DMS 273 (cell line): ENCODE measurements around the gene PSMD14.

Experiments
- DNase-seq: peaks from one replicate; lab custom pipeline; 2025; ENCODE audit not compliant: unreplicated experiment; lab: John Stamatoyannopoulos, UW

The PSMD14 gene

DNA sequence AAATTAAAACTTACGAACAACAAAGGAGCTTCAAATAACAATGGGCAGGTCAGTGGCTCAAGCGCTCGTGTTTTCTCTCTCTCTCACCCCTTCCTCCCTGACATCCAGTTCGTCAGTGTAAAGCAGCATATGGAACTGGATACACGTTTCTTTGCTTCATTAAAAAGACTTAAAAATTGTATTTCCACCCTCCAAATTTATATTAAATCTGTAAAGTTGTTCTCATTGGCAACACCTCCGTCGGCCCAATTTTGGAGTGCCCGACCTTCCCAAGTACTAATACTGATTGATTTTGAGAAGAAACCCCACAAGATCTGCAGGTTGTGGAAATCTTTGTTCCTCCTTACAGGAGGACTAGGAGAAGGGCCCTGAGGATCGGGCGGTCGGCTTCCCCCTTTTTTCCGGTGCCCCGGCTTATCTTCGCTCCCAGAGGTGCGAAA is 110.1 kb downstream of the PSMD14 start:
- no peak for DNase-seq

DNA sequence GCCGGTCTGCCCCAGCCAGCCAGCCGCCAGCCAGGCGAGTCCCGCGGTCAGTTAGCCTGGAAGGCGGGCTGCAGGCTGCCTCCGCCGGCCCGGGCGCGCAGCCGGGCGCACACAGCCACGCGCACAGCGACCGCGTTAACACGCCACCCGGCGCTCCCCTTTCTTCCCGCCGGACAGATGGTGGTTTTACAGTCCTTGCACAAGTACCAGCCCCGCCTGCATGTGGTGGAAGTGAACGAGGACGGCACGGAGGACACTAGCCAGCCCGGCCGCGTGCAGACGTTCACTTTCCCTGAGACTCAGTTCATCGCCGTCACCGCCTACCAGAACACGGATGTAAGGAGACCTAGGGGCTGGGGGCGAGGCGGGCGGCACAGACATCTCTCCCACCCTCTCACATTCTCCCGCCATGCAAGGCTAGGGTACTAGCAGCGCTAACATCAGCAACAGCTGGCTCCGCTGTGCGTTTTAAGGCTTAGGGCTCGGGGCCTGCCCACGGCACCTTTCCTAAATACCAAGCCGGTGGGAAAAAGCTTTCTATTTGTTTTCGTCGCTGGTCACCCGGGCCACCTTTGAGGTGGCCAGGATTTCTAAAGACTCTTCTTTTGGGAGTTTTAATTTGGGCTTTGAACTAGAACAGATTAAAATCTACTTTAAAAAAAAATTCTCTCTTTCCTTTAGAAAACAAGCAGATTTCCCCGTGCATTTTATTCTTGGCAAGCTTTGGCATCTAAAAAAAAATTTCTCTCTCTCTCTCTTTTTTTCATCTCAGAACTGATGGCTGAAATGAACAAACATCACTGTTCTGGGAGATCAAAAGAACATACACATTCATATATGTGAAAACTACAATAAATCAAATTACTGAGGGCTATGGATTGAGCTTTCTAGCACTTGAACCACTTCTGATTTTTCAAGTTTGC is 110.8 kb downstream of the PSMD14 start:
- peak; percentile 92 for DNase-seq

DNA sequence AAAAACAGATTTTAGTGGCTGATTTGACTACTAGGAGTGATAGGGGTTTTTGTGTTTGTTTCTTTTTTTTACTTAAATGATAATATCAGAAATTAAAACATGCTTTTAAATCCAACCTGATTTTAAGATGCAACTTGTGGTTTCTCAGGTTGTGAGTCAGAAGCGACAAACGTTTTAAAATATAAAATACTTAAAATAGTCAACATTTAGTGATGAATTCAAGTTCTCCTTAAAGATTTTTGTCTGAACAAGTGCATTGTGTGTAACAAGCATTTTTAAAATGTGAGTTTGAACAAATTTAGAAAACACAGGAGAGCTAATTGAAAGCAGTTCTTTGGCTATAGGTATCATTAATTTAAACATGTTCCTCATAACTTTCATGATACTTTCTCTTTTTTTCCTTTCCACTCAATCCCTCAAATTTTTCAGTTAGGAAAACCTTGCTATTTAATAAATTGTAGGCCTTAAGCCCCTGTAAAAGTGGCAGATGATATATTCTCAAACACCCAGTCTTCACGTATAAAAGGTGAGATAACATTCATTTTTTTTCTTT is 111.5 kb downstream of the PSMD14 start:
- no peak for DNase-seq

DNA sequence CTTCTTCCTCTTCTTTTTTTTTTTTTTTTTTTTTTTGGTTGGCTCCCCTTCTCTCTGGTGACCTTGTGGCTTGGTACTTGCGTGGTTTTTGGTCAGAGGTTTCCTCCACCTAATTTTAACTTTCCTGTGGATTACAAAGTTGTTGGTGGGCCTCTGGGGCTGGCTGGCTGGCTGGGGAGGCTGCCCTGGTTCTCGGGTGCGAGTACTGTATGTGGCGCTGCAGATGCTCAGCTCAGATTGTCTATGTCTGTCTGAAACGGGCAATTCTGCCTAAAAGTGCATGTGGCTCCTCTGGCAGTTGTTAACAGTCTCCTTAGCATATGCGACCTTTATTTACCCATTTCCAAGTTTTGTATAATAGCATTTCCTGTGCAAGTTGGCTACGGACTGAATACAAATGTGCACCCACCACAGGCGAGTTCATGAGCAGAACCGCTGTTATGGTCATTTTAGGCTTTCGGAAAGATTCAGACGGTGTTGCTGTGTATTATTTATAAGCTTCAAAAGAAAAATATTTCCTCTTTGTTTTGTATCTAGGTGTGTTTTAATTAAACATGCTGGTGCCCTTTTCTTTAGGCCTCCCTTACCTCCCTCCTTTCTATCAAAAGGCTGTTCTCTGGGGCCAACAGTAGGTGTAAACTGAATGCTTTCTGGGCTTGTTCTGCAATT is 112.3 kb downstream of the PSMD14 start:
- no peak for DNase-seq

DNA sequence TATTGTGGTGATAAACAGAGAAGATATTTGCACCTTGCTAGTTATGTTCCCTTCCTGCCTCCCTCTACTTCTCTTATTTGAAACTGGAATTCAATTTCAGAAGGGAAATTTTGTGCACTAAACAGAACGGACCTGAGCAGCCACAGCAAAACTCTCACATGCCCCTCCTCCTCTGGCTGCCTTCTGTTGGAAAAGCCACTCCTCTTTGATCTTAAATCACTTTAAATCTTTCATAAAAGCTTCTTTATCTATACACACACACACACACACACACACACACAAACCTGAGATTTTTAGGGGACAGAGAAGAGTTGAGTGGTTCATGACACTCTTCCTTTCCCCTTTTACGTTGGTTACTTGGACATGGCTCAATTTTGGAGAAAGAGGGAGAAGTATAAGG is 113.5 kb downstream of the PSMD14 start:
- no peak for DNase-seq

DNA sequence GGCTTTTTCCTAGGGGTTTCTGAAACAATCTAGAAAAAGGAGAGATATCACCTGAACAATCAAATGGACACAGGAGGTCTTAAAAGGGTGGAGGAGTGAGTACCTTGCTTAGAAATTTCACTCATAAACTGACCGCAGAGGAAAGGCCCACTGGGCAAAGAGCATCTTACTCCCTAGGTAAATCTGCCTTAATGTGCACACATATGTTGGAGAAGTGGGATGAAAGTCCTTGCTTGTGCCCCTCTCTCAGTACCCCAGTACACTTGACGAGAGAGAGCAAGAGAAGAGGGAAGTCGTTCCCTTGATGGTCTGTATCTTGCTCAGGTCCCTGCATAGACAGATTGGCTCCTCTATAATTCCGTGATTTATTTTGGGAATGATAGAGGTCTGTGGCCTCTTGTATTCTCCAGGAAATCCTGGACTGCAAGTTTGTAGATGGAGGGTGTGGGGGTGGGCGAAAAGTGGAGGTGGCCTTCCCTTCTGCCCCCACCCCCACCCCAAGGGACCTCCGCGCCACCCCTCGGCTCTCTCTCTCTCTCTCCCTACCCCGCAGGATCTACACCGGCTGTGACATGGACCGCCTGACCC is 114.7 kb downstream of the PSMD14 start:
- no peak for DNase-seq

DNA sequence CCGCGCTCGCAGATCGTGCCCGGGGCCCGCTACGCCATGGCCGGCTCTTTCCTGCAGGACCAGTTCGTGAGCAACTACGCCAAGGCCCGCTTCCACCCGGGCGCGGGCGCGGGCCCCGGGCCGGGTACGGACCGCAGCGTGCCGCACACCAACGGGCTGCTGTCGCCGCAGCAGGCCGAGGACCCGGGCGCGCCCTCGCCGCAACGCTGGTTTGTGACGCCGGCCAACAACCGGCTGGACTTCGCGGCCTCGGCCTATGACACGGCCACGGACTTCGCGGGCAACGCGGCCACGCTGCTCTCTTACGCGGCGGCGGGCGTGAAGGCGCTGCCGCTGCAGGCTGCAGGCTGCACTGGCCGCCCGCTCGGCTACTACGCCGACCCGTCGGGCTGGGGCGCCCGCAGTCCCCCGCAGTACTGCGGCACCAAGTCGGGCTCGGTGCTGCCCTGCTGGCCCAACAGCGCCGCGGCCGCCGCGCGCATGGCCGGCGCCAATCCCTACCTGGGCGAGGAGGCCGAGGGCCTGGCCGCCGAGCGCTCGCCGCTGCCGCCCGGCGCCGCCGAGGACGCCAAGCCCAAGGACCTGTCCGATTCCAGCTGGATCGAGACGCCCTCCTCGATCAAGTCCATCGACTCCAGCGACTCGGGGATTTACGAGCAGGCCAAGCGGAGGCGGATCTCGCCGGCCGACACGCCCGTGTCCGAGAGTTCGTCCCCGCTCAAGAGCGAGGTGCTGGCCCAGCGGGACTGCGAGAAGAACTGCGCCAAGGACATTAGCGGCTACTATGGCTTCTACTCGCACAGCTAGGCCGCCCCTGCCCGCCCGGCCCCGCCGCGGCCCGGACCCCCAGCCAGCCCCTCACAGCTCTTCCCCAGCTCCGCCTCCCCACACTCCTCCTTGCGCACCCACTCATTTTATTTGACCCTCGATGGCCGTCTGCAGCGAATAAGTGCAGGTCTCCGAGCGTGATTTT is 115.5 kb downstream of the PSMD14 start:
- no peak for DNase-seq

DNA sequence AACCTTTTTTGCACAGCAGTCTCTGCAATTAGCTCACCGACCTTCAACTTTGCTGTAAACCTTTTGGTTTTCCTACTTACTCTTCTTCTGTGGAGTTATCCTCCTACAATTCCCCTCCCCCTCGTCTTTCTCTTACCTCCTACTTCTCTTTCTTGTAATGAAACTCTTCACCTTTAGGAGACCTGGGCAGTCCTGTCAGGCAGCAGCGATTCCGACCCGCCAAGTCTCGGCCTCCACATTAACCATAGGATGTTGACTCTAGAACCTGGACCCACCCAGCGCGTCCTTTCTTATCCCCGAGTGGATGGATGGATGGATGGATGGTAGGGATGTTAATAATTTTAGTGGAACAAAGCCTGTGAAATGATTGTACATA is 116.2 kb downstream of the PSMD14 start:
- no peak for DNase-seq

DNA sequence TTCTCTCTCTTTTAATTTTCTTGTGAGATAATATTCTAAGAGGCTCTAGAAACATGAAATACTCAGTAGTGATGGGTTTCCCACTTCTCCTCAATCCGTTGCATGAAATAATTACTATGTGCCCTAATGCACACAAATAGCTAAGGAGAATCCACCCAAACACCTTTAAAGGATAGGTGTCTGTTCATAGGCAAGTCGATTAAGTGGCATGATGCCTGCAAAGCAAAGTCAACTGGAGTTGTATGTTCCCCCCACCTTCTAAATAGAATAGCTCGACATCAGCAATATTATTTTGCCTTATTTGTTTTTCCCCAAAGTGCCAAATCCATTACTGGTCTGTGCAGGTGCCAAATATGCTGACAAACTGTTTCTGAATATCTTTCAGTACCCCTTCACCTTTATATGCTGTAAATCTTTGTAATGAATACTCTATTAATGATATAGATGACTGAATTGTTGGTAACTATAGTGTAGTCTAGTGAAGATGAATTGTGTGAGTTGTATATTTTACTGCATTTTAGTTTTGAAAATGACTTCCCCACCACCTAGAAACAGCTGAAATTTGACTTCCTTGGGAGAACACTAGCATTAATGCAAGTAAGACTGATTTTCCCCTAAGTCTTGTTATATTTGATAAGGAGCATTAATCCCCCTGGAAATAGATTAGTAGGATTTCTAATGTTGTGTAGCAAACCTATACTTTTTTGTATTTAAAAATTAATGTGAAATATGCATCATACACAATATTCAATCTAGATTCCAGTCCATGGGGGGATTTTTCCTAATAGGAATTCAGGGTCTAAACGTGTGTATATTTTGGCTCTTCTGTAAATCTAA is 116.9 kb downstream of the PSMD14 start:
- DNase-seq, result no peak

DNA sequence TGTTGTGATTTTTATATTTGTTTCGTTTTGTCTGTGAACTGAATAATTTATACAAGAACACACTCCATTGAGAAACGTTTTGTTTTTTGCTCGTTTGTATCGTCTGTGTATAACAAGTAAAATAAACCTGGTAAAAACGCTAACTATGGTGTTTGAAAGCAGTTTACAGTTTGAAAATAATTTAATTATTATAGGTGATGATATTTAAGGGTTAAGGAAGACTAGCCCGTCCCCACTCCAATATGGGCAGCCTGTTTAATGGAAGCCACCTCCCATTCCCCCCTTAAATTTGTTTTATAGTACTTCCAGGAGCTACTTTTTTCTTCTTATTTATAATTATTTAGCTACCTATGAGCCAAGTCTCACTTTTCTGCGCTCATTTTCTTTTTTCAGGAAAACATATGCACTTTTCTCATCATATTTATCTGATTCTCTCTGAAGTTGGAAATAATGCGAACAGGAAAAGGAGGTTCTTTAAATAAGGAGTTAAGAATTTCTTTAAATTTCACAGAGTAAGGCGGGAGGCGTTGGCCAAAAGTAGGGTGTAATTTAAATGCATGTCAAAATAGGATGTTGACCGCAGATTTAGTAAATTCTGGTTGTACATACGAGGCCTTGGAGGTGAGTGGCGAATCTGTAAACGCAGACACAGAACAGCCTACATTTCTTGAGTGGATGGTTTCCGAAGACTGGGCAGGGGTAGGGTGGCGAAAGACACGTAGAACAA is 117.7 kb downstream of the PSMD14 start:
- no peak for DNase-seq

DNA sequence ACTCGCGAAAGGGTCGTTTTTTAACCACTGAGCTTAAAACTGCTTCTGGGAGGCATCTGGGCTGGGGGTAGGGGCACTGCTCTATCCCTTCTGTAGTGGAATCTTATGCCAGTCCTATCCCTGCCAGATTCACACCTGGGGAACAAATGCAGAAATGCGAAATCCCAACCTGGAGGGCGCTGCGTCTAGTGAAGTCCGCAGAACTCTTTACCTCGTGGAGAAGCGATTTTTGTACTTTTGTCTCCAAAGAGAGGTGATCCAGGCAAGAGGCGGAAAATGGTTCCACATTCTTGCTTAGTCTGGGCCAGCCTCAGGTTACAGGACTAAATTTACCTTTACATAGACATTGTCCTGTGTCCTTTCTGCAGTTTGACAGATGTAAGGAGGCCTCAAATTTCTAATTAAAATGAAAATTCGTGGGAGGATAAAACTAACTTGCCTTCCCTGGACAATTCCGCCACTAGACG is 118.3 kb downstream of the PSMD14 start:
- no peak for DNase-seq

DNA sequence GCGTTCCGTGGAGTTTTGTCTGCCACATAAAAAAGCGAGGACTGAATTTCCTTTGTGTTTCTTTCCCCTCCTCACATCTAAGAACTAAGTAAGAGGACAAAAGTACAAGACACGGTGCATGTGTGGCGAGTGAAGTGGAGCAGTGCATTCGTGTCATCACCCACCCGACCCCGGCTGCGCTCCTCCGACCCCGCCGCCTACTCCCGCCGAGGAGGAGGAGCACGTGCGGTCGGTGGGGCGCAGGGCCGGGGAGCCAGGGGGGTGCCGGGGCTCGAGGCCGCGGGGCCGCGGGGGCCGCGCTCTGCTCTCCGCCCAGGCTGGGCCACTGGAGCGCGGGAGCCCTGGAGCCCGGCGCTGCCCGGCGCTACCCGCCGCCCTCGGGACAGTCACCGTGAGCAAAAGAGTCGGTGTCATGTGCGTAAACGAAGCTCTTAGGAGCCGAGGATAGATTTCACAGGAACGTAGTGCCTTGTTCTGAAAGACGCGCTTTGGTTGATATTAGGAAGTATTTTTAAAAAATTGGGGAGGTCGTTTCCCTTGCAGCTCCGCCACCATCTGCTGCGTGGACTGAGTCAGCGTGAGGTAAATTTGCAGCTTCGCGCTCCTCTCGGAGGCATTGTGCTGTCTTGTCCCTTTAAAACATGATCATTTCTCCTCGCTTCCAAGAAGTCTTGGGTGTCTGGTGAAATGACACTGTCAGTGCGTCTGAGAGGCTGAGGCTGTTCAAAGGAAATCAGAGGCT is 118.9 kb downstream of the PSMD14 start:
- DNase-seq, result no peak

DNA sequence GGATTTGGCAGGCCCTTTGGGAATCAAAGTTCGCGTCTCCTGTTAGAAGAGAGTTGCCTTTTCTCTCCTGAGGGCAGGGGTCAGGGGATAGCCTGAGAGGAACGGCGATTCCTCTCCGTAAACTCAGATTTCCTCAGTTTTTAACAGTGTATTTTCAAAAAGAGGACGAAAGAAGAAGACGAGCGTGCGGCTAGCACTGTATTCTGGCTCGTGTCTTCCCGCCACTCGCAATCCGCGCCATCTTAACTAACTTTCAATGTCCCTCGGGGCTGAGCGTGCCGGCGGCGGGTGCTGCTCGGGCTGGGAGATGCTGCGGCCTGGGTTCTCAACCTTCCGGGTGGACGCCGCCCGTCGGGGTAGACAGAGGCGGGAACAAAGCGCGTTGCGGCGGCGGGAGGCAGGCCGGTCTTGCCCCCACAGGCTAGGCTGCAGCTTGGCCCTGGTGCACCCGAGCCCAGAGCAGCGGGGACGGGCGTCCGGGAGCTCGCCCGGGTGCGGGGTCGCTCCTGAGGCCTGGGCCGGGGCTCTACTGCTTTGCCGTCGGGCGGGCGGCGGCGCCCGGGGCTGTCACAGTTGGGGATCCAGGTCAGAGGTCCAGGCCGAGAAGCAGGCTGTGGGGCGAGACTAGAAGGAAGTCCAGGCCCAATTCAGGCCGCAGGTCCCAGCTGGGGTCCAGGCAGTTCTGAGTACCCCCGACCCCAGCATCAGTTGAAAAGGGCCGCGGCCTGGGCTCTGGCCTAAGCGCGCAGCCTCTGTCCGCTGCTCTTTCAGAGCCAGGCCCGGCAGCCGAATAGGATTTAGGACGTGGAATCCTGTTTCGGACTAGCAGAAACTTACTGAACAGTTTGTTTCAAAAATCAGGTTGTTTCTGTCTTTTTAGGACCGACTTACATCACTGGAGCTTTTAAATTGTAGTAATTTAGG is 119.7 kb downstream of the PSMD14 start:
- DNase-seq, result no peak

DNA sequence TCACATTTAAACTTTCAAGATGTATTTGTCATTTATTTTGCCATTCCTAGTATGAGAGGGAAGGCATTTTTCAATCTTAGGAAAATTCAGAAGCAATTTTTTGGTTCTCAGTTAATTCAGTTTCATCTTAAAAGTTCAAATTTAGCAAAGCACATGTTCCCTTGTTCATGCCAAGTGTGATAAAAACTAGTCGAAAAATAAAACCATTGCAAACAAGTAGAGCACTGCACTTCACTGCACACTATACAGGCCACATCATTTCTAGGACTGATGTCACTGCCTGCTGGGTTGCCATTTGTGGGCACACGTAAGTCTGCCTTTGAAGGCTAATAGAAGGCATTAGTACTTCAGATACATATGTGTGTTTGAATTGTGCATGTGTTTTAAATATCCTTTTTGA is 122.2 kb downstream of the PSMD14 start:
- no peak for DNase-seq

DNA sequence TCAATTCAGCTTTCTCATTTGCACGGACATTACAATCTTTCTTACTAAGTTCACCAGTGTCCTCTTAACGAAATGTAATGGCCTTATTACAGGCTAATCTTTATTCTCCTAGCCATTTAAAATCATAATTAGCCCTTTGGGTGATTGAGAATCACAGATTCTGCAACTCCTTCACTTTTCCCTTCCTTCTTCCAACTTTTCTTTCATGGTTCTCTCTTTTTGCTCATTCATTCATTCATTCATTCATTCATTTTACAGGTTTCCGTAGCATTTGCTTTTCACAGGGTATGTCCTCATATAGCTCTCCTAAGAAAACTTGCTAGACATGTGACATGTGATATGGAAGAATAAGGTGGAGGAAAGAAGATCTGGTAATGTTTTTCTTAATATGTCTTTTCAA is 123.9 kb downstream of the PSMD14 start:
- DNase-seq, result no peak

DNA sequence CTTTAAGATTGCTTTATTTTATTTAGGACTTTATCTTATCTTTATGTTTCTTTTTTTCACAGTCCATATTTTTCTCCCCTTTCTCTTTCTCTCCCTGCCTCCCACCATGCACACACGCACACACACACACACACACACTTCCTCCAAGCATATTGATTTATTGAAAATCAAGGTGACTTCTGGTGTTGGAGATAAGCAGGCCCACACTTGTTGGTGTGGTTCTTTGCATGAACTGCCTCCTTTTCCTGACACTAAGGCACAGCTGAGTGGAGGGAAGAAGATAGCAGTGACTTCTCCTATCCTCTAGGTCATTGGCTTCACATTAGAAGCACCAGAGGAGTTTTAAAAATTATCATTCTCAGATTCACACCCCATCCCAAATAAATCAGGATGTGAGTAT is 125.9 kb downstream of the PSMD14 start:
- DNase-seq, result no peak

DNA sequence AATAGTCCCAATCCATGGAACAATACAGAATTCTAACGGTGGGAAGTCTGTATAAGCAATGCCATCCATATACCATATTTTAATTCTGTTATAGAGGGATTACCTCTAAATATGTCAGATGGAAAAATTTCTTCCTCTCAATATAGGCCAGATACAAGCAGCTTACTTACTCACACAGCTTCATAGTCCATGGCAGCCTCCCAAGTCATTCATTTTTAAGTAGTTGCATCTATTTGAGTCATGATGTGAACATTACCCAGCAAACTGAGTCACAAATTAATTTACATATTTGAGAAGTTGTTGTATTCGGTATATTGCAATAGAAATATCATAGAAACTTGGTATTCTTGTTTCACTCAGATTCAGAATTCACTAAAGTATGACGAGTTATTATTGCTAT is 128.2 kb downstream of the PSMD14 start:
- no peak for DNase-seq
